Right lobe of liver (tissue), 4 donors: Measurements from ENCODE around the gene DDX1.

Experiments used
- POLR2A ChIP-seq: fragments of 450-650 bp; IDR thresholded peaks from one replicate; pipeline ENCODE4 v1.6.1; 2017; ENCODE audit warnings: antibody characterized with exemption, mild to moderate bottlenecking
- TF ChIP-seq, protein P1 (sequence below), 4 donors: fragments of 200-600 bp in 3 of 4; fragments of 450-650 bp in 1 of 4; IDR thresholded peaks; one replicate each; pipeline versions ENCODE4 v1.5.1 to v1.8.0; 2016 to 2022; ENCODE audit warnings: antibody characterized with exemption in 4 of 4, mild to moderate bottlenecking in 2 of 4
- donor health status: DM: no; HTN: no; CAD: no.
- donor health status: DM: no; HTN: no; CAD: no.
- donor health status: DM: no; HTN: yes; CAD: no.

DNA sequence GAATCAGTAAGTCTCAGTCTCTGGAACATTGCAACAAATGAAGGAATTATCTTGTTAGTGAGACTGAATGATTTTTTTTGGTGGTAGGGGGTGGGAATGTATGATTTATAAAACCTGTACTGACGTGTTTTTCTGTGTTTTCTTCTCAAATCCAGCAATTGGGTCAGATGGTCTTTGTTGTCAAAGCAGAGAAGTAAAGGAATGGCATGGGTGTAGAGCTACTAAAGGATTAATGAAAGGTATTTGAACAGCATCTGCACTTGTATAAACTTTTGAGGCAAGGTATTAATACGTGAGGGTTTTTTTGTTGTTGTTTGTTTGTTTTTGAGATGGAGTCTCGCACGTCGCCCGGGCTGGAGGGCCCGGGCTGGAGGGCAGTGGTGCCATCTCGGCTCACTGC is 10.7 kb downstream of the DDX1 start:
- TF ChIP-seq, protein P1, sequence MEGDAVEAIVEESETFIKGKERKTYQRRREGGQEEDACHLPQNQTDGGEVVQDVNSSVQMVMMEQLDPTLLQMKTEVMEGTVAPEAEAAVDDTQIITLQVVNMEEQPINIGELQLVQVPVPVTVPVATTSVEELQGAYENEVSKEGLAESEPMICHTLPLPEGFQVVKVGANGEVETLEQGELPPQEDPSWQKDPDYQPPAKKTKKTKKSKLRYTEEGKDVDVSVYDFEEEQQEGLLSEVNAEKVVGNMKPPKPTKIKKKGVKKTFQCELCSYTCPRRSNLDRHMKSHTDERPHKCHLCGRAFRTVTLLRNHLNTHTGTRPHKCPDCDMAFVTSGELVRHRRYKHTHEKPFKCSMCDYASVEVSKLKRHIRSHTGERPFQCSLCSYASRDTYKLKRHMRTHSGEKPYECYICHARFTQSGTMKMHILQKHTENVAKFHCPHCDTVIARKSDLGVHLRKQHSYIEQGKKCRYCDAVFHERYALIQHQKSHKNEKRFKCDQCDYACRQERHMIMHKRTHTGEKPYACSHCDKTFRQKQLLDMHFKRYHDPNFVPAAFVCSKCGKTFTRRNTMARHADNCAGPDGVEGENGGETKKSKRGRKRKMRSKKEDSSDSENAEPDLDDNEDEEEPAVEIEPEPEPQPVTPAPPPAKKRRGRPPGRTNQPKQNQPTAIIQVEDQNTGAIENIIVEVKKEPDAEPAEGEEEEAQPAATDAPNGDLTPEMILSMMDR (IDR thresholded peaks at IDR 0.05): no peak
- no peak for TF ChIP-seq POLR2A
